ENCODE measurements around the gene SEMA4A. TPM values are rescaled to one million over a fixed set of nuclear protein-coding genes. Genes with fewer than 3 reads are reported as not detected.

The SEMA4A gene
- polyA plus RNA-seq, 1 experiment: 0.77 TPM

DNA sequence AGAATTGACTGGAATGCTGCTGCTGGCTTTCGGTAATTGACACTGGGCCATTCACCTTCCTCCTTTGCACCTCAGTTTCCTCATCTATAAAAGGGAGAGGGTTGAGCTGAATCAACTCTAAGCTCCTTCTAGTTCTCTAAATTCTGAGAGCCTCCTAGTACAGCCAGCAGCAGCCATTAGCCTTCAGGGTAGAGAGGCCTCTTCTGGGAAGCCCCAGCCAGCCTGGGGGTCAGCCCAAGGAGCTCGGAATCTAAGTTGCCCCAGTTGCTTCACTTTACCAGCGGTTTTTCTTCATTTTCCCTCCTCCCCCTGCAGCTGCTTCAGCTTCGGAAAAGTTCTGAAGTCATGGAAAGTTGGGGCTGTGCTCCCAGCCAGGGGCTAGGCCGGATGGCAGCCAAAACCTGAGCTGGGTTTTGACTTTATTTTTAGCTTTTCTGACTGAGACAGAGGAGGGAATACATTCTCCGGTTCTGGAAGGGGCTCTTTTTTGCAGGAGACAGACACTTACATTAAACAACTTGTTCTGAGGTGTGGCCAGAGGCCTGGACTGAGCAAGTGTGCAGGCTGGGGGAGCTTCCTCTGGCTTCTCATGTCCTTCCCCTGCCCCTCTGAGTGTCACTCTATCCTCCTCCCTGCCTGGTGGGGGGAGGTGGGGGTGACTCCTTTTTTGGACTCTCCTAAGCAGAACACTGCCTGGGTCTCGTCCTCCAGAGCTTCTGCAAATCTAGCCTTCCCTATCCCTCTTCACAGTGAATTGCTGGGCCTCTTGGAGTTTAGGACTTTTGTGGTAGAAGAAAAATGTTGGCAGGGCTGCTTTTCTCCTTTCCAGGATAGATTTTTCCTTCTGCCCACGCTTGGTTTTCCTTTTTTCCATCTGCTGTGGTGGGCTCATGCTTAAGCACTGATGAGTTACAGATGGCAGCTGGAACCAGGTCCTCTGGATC, 24.5 kb upstream of the SEMA4A start:
- H3K4me3 ChIP-seq (ENCODE audit: low read depth, low read length): peak overlapping the region; percentile 15
- ChIA-PET CTCF (interaction anchor here (0.9 to 33.9 kb wide), 17 partner anchors 11 to 157 kb away, joined by 3 to 983 read pairs (median 4); partner anchors contain the start of genes LMNA and PMF1), POLR2A (interaction anchor here (0.5 to 1.4 kb wide), 8 partner anchors 10 to 84 kb away, joined by 3 to 12 read pairs (median 4); partner anchors contain the start of genes LMNA and PMF1)
- H3K27me3 ChIP-seq (ENCODE audit: control insufficient read depth, insufficient read depth, low read length): no peaks in the 10 kb centered on the region
- peaks cover 18% of the 10 kb centered on the region for H3K36me3 ChIP-seq (ENCODE audit: control insufficient read depth, insufficient read depth, low read length)
- peak; percentile 82 for DNase-seq (ENCODE audit: low read depth)
- TF ChIP-seq, protein P1, sequence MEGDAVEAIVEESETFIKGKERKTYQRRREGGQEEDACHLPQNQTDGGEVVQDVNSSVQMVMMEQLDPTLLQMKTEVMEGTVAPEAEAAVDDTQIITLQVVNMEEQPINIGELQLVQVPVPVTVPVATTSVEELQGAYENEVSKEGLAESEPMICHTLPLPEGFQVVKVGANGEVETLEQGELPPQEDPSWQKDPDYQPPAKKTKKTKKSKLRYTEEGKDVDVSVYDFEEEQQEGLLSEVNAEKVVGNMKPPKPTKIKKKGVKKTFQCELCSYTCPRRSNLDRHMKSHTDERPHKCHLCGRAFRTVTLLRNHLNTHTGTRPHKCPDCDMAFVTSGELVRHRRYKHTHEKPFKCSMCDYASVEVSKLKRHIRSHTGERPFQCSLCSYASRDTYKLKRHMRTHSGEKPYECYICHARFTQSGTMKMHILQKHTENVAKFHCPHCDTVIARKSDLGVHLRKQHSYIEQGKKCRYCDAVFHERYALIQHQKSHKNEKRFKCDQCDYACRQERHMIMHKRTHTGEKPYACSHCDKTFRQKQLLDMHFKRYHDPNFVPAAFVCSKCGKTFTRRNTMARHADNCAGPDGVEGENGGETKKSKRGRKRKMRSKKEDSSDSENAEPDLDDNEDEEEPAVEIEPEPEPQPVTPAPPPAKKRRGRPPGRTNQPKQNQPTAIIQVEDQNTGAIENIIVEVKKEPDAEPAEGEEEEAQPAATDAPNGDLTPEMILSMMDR (IDR thresholded peaks at IDR 0.05; ENCODE audit: insufficient read depth, low read depth, low read length): no peak

DNA sequence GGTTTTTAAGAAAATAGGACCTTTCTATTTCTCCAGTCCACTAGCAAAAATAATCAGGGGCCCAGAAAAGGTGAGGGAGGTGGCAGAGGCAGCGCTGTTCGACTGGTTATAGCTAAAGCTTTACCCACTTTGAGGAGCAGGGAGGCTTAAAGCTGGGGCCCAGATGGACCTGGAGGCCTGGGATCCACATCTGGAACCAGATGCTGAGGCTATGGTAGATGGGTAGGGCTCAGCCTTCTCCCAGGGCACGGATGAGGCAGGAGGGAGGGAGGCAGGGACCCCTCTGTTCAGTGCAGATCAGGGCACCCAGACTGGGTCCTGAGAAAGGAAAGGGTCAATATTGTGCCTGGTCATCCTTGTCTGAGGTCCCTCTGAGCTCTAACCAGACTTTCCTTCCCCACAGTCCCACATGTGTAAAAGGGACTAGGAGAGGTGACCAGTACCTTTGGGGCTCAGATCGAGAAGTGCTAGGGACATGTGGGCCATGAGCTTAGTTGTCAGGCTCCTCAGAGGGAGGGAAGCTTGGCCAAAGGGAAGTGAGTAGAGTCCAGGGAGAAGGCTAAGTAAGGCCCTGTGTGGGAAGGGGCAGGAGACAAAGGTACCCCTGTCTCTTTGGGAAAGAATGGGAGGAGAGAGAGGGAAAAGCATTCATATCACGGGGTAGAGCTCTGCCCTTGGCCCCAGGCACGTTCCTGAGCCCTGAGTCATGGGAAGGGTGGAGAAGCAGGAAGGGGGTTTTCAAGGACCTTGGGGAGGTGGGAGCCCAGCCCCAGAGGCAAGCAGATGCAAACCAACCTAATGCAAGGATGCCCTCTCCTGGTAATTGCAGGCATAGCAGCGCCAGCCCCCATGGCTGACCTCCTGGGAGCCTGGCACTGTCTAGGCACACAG, 23.5 kb upstream of the SEMA4A start:
- Histone ChIP-seq H3K27me3 (ENCODE audit: control insufficient read depth, insufficient read depth, low read length) (no peaks in the 10 kb centered on the region), H3K36me3 (ENCODE audit: control insufficient read depth, insufficient read depth, low read length) (peaks cover 28% of the 10 kb centered on the region), H3K4me3 (ENCODE audit: low read depth, low read length) (peak overlapping the region; percentile 15; the same call in 1 of the 2 replicates)
- POLR2A ChIA-PET: interaction anchor here (0.9 to 1.1 kb wide), 2 partner anchors 12 to 14 kb away, joined by 6 to 7 read pairs; no protein-coding TSS in a partner anchor
- TF ChIP-seq, protein P1 (IDR thresholded peaks at IDR 0.05; ENCODE audit: insufficient read depth, low read depth, low read length): peak; percentile 94
- peak; percentile 91 for DNase-seq (ENCODE audit: low read depth)
- CTCF ChIA-PET: interaction anchor here (0.6 to 33.9 kb wide), 26 partner anchors 10 to 248 kb away, joined by 3 to 983 read pairs (median 3); partner anchors contain the start of genes LMNA, MEX3A and PMF1

DNA sequence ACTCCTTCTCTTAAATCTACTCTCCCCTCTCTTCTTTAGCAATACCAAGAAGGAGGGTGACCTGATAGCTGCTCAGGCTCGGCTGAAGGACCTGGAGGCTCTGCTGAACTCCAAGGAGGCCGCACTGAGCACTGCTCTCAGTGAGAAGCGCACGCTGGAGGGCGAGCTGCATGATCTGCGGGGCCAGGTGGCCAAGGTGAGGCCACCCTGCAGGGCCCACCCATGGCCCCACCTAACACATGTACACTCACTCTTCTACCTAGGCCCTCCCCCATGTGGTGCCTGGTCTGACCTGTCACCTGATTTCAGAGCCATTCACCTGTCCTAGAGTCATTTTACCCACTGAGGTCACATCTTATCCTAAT, 22.8 kb upstream of the SEMA4A start:
- TF ChIP-seq, protein P1 (IDR thresholded peaks at IDR 0.05; ENCODE audit: insufficient read depth, low read depth, low read length): no peak
- POLR2A ChIA-PET: no interaction called here
- CTCF ChIA-PET: interaction anchor here (0.7 to 33.9 kb wide), 15 partner anchors 9 to 163 kb away, joined by 3 to 983 read pairs (median 4); partner anchors contain the start of genes LMNA and MEX3A
- Histone ChIP-seq H3K36me3 (ENCODE audit: control insufficient read depth, insufficient read depth, low read length) (peaks cover 34% of the 10 kb centered on the region), H3K27me3 (ENCODE audit: control insufficient read depth, insufficient read depth, low read length) (no peaks in the 10 kb centered on the region), H3K4me3 (ENCODE audit: low read depth, low read length) (no peak overlapping the region)
- DNase-seq (ENCODE audit: low read depth): no peak

DNA sequence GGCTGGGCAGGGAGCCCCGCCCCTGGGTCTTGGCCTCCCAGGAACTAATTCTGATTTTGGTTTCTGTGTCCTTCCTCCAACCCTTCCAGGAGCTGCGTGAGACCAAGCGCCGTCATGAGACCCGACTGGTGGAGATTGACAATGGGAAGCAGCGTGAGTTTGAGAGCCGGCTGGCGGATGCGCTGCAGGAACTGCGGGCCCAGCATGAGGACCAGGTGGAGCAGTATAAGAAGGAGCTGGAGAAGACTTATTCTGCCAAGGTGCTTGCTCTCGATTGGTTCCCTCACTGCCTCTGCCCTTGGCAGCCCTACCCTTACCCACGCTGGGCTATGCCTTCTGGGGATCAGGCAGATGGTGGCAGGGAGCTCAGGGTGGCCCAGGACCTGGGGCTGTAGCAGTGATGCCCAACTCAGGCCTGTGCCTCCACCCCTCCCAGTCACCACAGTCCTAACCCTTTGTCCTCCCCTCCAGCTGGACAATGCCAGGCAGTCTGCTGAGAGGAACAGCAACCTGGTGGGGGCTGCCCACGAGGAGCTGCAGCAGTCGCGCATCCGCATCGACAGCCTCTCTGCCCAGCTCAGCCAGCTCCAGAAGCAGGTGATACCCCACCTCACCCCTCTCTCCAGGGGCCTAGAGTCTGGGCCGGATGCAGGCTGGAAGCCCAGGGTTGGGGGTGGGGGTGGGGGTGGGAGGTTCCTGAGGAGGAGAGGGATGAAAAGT, 18.5 kb upstream of the SEMA4A start:
- TF ChIP-seq, protein P1 (IDR thresholded peaks at IDR 0.05; ENCODE audit: insufficient read depth, low read depth, low read length): no peak
- ChIA-PET POLR2A (no interaction called here), CTCF (interaction anchor here (1.1 to 33.9 kb wide), 5 partner anchors 8 to 90 kb away, joined by 3 to 983 read pairs (median 4); no protein-coding TSS in a partner anchor)
- H3K36me3 ChIP-seq (ENCODE audit: control insufficient read depth, insufficient read depth, low read length): peaks cover 72% of the 10 kb centered on the region
- H3K27me3 ChIP-seq (ENCODE audit: control insufficient read depth, insufficient read depth, low read length): no peaks in the 10 kb centered on the region
- no peak overlapping the region for H3K4me3 ChIP-seq (ENCODE audit: low read depth, low read length)
- no peak for DNase-seq (ENCODE audit: low read depth)

All from BJ (cell line).